SH-SY5Y (cell line): ENCODE measurements around the gene PDE4D.

Experiments
- GATA2 ChIP-seq: IDR thresholded peaks from 2 replicates; pipeline ENCODE4 v1.6.1; 2011; ENCODE audit warnings: mild to moderate bottlenecking, low read depth, low read length
- GATA3 ChIP-seq: IDR thresholded peaks from 2 replicates; pipeline ENCODE4 v1.6.1; 2011; ENCODE audit warnings: low read depth, mild to moderate bottlenecking, low read length, moderate library complexity

Gene PDE4D

DNA sequence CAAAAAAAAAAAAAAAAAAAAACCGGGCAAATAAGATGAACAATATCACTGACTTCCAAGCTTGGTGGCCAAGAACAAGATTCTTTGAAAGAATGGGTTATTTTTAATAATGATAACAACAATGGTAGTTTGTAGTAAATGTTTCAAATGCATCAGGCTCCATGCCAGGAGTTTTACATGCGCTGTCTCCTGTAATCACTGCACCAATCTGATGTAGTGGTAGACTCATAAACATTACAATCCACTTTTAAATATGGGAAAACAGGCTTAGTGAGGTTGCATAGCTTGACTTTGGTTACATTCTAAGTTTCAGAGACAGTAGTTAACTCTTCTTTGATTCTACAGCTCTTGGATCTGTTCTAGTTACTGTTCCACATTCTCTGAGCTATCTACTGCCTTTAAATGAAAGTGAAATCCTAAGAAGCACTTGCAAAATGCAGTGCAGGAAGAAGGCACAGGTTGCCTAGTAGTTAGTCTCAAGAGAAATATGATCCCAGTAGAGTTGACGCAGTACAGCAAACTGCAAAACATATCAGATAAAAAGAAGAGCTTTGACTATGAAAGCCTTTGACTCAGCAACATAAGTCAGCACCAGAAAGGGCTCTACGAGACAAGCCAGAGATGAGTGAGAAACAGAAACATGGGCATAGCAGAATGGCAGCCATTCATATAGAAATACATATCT lies 62.1 kb downstream of the PDE4D start:
- no peak for TF ChIP-seq GATA3
- TF ChIP-seq GATA2 = no peak

DNA sequence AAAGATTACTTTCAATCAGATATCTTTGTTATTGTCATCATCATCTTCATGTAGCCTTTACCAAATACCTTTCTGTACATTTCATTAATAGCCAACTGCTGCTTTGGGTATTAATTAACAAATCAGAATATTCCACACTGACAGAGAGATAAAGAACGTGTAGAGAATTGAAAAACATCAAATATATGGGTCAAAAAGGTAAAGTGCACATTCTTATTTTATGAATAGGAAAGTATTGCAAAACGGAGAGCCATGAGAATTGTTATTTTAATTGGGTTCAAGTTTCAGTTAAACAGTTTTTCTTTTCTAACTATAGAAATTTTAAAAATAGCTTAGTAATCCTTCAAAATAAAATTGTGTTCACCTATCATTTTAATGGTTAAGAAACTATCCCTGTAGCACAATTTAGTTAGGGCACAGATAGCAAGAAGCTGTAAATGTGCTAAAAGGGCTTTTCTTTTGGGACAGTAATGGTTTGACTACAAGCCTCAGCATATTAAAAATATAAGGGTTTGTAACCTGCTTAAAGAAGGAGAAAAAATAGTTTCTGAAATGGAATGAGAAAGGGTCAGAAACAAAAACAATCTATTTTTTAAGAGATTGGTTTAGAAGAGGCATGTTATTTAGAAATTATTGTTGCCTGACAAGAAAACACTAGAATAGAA lies 62.9 kb downstream of the PDE4D start:
- no peak for TF ChIP-seq GATA2
- TF ChIP-seq GATA3 = no peak

DNA sequence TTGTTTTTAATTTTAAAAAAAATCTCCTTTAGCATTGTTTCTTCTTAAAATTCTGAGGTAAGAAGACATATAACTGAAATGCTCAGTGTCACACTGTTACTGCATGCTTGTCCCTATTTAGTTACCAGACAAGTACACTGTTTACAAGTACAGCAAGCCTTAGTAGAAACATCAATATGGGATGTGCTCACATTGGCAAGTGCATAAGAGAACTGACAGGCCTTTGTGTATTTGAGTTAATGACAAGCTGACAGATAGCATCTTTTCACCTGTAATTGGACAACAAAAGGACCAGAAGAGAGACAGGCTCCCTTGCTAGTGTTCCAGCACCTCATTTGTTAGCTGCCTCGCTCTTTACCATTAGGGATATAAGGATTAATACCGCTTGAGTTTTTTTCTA lies 63.6 kb downstream of the PDE4D start:
- TF ChIP-seq GATA2 (no peak), GATA3 (no peak)

DNA sequence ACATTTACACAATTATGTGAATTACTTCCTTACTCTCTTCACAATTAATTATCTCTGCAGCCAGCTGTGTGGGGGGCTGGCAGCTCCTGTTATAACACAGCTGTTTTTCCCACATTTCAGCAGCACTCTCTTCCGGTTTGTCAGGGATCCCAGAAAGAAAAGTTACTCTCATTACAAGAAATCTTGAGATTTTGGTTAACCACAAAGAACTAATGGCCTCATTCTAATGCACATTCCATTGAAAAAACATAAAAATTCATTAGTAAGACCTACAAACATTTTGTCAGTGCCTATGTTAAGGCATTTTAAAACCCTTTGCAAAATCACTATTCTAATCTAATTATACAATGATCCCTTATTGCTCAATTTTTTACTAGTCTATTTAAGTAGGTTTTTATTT lies 64.1 kb downstream of the PDE4D start:
- TF ChIP-seq GATA2 = no peak

DNA sequence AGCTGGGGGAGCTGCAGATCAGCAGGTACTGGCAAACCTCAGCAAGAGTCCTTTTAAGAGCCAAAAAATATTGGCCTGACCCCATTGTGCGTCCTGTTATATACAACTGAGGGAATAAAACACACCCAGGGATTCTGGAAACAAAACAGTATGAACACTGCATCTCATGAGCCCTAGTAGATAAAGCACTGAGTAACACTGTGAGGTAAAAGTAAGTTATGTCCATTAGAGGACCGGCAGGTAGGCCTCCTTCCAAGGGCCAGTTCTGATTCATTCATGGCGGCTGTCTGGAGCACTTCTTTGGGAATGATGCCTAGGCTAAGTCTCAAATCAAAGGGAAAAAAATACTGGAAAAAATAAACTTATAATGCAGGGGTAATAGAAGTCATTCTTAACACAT lies 64.9 kb downstream of the PDE4D start:
- TF ChIP-seq GATA2 (no peak), GATA3 (no peak)

DNA sequence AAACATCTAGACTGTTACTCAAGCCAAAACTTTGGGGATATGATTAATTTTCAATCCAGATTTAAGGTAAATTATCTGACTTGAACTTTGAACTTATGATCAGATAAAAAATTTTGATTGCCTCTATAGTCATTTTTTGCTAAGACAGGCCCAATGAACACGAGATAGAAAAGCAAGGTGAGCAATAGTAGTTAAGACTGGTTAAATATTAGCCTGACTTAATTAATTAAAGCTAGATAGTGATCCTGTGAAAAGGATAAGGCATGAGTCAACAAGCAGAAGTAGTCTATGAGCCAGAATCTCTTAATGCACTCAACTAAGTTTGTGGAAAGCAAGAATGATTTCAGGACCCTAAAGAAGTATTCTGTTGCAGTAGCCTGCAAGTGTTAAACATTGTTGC lies 66.5 kb downstream of the PDE4D start:
- TF ChIP-seq GATA3 (no peak), GATA2 (no peak)

DNA sequence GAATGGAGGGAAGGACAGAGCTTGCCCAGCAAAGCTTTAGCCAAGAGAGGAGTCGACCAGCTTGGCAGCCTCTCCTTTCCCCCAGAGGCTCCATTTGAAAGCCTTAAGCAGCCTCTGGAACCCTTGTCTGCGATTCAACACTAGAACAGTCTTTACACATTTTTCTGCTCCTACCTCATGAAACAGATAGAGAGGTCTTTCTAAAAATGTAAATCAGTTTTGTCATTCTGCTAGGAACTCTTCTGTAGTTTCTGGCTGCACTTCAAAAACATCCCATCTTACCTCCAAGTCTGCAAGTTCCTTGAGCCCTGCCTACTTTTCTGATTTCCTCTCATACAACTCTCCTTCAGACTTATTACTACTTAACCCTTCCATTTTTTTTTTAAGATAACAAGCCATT lies 70.1 kb downstream of the PDE4D start:
- TF ChIP-seq GATA2 = no peak
- no peak for TF ChIP-seq GATA3

DNA sequence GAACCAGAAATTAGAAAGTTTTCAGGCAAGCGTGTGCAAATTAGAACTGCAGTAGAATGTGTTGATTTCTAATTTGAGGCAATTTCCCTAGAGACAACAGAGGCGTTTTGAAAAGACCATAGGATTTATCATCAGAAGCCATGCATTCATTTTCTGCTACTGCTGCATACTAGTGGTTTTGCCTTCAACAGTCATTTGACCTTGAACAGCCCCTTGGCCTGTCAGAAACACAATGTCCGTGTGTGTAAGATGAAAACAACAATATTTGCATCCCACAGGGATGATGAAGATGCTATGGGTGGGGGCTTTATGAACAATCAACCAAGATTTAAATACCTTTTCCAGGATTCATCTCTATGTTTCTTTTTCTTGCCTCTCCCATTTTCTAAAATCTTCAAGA lies 73.7 kb downstream of the PDE4D start:
- no peak for TF ChIP-seq GATA3
- TF ChIP-seq GATA2 = no peak

DNA sequence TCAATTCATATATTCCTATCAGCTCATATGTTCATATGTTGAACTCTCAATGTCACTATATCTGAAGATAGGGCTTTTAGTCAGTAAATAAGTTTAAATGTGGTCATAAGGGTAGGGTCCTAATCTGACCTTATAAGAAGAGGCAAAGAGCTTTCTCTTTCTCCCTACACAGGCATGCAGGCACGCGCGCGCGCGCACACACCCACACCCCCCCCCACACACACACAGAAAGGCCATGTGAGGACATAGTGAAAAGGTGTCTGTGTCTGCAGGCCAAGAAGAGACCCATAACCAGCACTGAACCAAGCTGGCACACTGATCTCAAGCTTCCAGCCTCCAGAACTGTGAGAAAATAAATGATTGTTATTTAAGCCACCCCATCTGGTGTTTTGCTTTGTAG lies 76.0 kb downstream of the PDE4D start:
- TF ChIP-seq GATA2 (no peak), GATA3 (no peak)

DNA sequence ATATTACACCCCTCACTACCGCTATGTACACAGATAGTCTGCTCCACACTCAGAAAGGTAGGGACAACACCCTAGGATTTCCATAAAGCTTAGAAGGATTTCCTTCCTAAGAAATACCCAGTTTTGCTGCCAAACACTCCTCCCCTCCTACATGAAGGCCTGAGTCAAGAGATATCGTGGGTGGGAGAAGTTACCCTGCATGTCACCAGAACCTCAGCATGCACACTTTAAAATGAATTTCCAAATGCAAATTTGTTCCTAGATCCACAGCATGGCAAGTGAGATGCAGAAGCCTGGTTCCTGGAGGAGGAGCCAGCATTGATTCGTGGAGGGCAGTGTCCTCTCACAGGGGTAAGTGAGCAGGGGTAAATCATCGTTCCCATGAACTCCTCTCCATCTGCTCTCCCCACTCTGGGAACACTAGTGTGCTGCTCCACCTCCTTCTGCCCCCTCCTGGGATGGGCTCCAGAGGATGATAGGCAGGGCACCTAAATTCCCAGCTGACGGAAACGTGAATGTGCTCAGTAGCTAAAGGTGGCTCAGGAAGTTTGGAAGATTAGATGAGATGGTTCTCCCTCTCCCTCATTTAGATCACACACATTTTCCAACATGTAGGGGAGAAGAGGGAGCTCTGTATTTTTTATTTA lies 76.7 kb downstream of the PDE4D start:
- TF ChIP-seq GATA3 (no peak), GATA2 (no peak)

DNA sequence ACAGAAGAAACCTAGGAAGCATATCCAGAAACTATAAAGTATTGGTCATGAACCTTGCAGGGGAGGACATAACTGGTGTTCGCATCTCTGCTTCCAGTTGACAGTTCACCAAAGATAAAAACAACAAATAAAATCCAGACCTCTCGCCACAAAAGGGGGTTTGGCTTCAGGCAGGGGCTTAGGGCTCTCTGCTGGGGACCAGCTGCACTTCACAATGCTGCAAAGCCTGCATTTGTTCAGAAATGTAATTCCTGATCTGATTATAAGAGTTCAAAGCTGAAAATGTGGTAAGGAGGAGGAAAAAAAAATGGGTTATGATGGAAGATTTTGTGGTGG lies 79.0 kb downstream of the PDE4D start:
- TF ChIP-seq GATA3 = no peak
- TF ChIP-seq GATA2 = peak; percentile 61

DNA sequence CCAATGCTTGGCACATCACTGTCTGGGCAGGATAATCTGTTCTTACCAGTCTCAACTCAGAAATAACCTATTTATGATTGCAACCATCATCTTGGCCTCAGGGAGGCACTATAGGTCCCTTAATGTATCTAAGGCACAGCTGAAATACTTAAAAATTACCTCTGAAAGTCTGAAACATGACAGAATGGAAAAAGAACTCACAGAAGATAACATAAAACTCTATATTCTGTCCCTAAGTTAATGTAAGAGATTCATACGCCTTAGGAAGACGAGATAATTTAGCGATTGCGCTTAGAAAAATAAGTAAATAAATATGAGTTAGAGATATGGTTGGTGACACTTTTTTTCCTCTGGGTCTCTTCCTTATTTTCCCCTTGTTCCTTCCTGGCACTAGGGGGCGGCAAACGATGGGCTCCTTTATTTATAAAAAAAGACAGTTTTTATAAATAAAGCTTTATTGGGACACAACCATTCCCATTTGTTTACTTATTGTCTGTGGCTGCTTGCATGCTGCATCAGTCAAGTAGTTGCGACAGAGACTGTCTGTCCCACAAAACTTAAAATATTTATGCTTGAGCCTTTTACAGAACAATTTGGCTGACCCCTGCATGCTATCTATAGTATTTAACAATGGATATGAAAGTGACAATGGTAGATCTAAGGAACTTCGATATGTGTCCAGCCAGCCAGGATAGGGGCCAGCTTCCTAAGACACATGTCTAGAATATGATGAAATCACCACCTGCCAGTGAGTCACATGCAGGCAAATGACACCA lies 79.6 kb downstream of the PDE4D start:
- no peak for TF ChIP-seq GATA2

DNA sequence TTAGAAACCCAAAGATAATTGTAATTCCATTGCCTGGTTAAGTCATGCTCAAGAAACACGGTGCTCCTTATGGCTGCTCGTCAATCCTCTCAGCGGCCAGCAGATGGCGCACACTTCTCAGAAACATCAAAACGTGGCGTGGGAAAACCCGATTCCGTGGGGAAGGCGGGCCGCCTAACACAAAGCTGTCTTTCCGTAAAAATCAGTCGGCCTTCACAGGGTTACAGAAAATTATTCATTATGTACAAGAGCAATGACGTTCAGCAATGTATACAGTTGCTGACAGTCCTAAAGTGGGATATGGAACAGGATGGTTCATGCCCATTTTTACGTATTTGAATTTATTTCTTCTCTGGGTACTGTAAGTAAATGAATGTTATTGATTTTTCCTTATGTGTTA lies 83.5 kb downstream of the PDE4D start:
- no peak for TF ChIP-seq GATA2

DNA sequence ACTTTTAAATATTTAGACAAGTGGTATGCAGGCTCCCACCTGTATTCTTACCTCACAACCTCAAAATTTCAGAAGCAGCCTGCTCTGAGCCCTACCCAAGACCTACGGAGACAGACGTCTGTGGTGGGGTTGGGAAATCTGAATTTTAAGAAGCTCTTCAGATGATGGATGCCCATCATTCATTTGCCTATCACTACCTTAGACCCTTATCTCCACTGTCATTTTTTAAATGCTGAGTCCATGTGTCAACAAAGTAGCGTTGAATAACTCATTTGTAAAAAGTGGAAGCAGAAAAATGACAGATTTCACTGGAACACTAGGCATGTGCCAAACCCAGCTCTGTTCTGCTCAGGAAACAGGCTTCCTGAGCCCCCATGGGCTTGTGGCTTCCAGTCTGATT lies 85.7 kb downstream of the PDE4D start:
- TF ChIP-seq GATA2 (no peak), GATA3 (no peak)
